HS-5 (cell line): ENCODE results near the gene NXT1.
A peak's percentile ranks its signal among the peaks of the same experiment; 100 is the strongest.
"Not testable (repeated sequence)": the region's sequence is repeated elsewhere in the genome, so short reads cannot be mapped to it uniquely, and the experiment has no call there.

Source experiments
- DNase-seq: peaks from one replicate; pipeline ENCODE4 v3.0.0-alpha.2; 2012; ENCODE audit warnings: low read depth

The NXT1 gene

GRCh38 chr20:23350196-23350903 is at the start of gene NXT1:
TSS of gene NXT1 (plus strand) at chr20:23350791. CDS start at chr20:23354042, 3,251 bp downstream.
- DNase-seq = peak; percentile 97

DNA sequence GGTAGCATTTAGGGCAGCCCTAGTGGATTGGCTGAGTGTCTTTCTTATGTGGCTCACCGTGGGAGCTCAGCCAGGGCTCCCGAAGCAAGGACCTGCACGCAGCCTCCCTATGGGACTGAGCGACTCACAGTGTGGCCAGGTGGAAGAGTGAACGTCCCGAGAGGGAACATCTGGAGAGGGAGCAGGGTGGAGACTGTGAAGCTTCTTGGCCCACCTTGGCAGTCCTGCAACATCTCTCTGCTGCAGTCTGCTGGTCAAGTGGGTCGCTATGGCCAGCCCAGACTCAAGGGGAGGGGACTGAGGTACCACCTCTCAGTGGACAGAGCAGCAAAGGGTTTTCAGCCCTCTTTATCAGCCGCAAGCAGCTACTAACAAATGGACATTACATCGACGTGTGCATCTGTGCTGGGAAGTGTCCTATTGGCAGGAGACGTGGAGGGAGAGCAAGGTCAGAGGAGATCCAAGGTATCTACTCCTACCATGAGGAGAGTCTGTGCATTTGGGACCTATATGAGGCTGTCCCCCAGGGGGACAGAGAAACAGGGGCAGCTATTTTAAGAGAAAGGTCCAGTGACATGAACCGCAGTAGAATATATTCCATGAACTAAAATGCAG is 49.0 kb upstream of the NXT1 start:
- DNase-seq = no peak

DNA sequence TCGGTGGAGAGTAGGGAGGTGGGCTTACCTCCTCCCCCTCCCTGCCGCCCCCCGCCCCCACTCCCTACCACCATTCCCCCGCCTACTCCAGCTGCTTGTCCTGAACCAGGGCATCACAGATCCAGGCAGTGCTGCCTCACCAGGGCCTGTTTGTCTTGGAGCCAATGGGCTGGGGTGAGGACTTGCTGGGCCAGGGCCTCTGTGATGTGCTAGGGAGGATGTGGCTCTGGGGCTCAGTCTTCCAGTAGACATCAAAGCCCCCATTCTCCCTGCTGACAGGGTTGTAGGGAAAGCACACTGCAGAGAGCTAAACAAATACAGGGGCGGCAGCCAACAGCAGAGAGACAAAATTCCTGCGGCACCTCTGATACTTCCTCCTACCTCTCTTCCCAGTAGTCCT is 48.2 kb upstream of the NXT1 start:
- DNase-seq = no peak

DNA sequence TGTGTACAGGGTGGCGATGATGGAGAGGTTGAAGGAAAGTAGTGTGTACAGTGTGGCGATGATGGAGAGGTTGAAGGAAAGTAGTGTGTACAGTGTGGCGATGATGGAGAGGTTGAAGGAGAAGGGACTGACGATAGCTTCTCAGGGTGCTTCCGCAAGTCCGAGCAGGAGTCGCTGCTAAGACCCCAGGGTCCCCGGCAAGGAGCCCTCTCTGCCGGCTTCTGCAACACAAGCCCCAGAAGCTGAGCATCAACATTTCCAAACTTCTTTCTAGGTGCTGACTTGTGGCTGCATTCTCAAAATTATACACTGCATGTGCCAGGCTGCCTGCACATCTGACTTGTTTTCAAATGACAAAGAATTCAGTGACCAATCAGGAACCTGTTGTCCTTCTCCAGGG is 47.8 kb upstream of the NXT1 start:
- DNase-seq = no peak

DNA sequence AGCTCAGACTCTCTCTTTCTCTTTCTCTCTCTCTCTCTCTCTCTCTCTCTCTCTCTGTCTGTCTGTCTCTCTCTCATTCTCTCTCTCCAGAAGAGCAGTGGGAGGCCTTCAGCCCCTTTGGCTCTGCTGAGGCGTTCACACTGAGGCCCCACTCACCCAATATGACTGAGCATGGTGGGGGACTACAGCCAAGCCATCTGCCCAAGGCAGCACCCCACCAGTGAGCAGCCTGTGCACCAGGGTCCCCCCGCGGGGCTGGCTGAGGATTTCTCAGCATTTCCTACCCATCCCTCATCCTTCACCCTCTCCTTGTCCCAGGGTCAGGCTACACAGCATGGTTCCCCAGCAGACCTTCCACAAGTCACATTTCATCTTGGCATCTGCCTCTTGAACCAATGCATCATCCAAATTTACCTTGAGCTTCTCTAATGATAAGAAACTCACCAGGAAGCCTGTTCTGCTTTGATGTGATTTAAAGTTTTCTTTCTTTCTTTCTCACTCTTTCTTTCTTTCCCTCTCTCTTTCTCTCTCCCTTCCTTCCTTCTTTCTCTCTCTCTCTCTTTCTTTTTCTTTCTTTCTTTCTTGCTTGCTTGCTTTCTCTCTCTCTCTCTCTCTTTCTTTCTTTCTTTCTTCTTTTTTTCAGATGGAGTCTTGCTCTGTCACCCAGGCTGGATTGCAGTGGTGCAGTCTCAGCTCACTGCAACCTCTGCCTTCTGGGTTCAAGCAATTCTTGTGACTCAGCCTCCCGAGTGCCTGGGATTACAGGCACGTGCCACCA is 47.1 kb upstream of the NXT1 start:
- no peak for DNase-seq

DNA sequence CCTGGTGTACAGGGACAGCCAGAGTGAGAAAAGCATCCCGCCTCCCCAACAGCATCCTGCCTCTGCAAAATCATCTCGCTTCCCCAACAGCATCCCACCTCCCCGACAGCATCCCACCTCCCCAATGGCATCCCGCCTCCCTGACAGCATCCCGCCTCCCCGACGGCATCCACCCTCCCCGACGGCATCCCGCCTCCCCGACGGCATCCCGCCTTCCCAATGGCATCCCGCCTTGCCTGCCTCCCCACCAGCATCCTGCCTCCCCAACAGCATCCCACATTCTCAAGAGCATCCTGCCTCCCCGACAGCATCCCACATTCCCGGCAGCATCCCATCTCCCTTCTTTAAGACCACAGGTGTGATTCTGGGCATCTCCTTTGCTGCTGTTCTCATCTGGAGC is 46.0 kb upstream of the NXT1 start:
- DNase-seq = no peak

DNA sequence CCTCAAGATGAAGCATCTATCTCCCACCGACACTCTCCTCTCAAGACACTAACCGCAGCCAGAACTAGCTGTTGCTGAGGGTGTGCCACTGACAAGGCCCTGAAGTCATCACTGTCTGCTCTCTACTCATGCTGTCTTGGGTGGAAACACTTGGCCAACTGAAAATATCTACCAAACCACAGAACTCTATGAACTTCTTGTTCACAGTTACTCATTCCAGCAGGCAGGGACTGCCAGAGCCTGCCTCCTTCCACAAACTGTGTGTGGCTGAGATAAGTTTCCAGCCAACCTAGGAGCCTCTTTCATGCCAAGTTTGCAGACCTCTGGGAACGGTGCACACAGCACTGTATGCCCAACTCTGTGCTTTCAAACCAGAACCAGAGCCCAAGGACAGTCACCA is 45.5 kb upstream of the NXT1 start:
- no peak for DNase-seq

GRCh38 chr20:23307393-23307792 is 43.2 kb upstream of the NXT1 start:
- not testable (repeated sequence) for DNase-seq

- DNase-seq = no peak
These were observed 42.6 kb upstream of the NXT1 start for GRCh38 chr20:23308024-23308423.

DNA sequence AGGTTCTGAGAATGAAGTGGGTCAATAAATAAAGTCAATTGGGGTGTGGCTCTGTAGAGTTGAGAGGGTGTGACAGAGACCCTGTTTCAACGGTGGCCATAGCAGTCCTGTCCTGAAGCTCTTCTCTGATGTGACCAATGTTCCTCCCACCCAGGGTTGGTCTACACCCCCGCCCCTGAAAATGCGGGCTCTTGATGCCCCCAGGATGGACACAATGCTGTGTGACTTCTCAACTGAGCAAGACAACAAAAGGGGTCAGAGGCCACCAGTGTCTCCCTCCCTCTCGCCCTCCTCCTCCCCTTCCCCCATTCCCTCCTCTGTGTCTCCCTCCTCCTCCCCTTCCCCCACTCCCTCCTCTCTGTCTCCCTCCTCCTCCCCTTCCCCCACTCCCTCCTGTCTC is 41.7 kb upstream of the NXT1 start:
- no peak for DNase-seq

DNA sequence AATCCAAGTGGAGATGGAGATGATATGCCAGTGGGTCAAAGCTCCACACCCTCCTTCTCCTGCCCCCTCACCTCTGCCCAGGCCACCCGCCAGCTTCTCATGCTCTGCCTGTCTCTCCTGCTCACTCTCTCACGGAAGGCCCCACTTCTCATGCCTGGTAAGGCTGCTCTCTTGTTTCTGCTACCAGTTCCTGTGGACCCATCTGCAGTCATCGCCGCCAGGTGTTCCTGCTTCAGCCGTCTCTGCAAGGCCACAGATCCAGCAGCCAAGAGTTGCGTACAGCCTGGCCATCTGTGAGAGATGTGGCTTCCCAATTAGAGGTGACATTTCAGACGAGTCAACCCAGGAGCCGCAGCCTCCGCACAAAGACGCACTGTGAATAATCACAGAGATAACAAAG is 40.8 kb upstream of the NXT1 start:
- DNase-seq = no peak

- DNase-seq = no peak
These were observed 38.6 kb upstream of the NXT1 start for GRCh38 chr20:23311947-23312506.

GRCh38 chr20:23313271-23313670 is 37.3 kb upstream of the NXT1 start:
- no peak for DNase-seq

DNA sequence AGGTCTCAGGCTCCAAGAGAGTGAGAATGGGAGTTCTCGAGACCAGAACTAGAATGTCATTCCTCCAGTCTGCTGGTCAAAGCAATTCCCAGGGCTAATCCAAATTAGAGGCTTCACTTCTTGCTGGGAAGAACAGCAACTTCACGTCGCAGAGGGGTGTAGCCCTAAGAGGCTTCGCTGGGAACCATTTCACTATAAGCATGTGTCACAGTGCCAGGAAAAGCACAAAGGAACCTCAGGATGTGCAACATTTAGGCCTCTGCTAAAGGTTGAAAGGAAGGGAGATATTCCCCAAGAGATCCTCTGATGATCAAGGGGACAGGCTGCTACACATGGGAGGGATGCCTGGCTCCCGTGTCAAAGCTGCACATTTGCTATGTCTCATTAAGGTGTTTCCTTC is 35.9 kb upstream of the NXT1 start:
- DNase-seq = no peak

GRCh38 chr20:23315099-23315498 is 35.5 kb upstream of the NXT1 start:
- no peak for DNase-seq

DNA sequence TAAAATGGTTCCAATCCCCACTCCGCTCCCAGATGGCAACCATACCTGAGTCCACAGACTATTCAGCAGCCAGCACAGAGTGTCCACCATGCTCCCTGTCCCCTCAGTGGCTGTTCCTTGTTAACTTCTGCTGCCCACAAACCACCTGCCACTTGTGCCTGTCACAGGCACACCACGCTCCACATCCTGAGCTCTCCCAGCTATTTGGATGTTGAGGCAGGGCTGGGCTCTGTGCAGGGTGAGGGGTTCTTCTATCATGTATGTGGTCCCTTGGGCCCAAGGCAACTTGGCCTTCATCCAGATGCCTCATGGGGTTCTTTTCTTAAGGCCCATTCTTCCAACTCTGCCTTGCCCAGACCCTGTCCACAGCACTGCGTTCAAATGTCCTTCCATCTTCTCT is 34.0 kb upstream of the NXT1 start:
- DNase-seq = no peak

GRCh38 chr20:23317081-23317480 is 33.5 kb upstream of the NXT1 start:
- no peak for DNase-seq

DNA sequence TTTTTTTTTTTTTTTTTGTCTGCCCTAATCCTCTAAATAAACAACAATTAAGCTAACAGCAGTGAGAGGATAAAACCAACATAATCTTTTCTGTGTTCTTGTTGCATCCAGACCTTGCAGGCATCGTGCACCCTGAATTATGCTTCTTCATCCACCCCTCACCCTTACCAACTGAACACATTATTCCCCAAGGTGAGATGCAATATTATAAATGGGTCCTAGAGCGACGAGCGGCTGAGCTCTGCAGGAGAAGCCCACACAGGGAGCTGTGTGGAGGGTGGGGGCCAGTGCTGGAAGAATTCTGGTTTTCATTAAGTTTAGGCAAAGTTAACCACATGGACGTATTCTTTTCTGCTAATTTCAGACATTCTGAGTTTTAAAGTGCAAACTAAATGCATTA is 32.2 kb upstream of the NXT1 start:
- no peak for DNase-seq

DNA sequence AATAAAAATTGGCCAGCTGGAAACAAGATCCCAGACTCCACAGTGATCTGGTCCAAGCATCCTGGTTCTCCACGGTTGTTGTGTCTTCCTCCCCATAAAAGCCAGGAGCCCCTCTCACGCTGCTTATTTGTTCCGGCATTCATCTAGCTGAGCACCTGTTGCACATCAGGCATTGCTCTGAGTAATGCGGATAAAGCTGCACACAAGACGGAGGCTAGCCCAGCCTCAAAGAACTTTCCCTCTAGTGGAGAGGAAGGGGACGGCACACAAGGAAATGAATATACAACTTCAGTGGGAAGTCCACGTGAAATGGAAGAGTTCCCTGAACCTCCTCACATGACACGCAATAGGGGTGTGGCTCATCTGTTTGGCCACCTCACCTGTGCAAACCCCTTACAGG is 30.3 kb upstream of the NXT1 start:
- DNase-seq = no peak

- no peak for DNase-seq
These were observed 25.5 kb upstream of the NXT1 start for GRCh38 chr20:23325107-23325506.

- no peak for DNase-seq
These were observed 23.8 kb upstream of the NXT1 start for GRCh38 chr20:23326774-23327173.

DNA sequence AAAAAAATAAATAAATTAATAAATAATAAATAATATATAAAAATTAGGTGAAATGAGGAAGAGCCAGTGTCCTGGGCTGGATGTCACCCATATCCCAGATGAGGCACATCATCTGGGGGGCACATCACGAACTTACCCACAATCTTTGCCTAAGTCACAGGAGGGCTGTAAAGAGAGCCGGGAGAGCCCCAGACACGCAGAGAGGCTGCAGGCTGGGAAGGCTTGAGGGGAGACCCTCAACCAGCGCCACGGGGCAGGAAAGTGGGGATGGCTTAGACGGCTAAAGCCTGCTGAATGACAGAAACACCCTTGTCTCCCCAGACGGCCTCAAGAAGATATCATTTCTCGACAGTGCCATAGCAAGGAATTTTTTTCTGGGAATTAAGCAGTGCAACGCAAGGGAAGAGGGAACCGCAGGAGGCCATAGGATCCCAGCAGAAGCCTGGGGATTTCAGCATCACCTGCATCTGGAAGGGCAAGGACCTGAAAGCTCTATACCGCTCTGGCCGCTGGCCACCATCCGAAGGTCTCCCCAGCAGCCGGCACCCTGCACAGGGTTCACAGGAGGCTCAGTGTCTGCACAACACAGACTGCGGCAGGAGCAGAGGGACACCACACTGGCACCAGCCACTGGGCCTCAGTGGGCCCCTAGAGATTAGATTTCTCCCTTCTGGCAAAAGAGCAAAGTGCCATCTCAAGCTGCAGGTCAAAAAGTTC is 22.8 kb upstream of the NXT1 start:
- DNase-seq = no peak
